NCI-H524 (cell line): ENCODE measurements around the gene PORCN.

Experiments used
- DNase-seq, 2 experiments: peaks; one replicate each; lab custom pipeline; 2025; lab: John Stamatoyannopoulos, UW

Gene PORCN

DNA sequence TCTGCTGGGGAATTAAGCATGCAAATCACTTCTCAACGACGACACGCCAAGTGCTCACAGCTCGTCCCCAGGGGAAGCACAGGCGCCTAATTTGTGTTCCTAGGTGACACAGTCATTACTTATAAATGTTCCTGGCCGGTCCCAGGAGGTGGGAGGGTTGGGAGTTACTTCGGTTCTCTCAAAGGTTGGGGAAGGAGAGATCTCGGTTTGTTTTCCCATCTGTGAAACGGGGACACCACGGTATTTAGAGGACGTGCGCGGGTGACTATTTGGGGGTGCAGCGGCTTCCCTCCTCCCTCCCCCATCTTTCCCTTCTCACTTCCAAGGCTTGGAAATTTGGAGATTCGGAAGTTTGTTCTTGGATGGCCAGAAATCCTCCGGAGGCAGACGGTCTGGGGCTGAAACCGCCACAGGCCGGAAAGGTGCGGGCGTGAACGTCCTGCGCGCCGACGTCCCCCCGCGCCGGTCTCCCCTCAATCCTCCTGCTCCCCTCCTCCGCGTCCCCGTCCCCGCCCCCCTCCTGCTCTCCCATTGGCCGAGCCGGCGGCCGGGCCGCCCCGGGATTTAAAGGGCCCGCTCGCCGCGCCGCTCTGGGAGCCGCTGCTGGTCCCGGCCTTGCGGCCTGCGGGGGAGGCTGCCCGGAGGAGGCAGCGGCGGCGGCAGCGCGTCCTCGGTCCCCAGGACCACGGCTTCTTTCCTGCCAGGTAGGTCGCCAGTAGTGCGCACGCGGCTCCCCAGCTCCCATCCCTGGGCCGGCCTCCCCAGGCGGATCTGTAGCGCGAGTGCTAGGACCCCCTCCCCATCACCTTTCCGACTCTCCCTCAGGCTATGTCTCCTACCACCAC lies at the start of gene PORCN:
TSS of gene PORCN (plus strand) at position 593 of the 845 bp plus-strand sequence. CDS start 829 bp downstream, outside the sequence.
- peak; percentile 59 to 81 for DNase-seq

DNA sequence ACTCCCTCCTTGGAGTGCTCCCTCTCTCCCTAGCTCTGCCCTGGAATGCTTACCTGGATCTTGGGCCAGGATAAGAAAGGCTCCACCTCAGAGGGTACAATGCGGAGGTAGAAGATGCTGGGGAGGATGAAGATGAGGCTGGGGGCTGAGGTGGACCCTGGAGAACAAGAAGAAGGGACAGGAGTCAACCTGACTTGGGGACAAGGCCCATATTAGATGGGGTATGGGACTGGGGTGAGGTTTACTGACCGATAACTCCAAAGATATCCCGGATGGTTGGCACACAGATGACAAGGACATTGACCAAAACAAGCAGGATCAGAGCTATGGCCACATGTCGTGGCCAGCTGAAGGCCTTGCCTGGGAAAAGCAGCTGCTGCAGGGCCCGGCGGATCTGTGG lies 49.3 kb upstream of the PORCN start:
- no peak for DNase-seq

DNA sequence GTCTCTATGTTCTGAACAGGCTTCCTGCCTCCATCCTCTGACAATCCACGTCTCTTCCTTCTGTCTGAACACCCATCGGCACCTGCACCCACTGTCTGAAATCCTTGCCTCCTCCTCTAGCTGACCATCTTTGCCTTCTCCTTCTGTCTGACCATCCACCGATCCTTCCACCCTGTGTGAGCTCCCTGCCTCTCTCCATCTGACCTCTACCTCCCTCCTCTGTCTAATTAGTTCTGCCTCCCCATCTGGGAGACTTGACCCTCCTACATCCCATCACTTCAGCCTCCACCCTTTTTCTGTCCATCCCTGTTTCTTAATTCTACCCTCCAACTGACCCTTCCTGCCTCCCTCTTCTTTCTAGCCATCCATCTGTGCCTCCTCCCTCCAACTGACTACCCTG lies 48.8 kb upstream of the PORCN start:
- DNase-seq, result no peak

DNA sequence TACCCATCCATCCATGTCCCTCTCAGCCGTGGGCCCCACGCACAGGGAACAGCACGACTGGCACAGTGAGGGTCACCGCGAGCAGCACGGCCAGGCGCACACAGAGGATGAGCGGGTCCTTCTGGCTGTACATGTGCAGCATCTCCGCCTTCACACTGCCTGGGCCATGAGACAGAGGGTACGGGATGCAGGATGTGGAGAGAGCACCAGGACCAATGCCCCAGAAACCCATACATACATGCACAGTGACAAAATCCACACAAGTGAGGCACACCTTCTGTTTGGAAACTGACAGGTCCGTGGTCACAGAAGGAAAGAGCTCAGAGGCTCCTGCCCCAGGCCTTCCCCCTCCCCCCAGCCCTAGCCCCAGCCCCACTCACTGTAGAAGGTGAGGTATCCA lies 48.2 kb upstream of the PORCN start:
- DNase-seq, result no peak

GRCh38 chrX:48461830-48462229 lies 47.0 kb upstream of the PORCN start:
- no peak for DNase-seq

- DNase-seq, result no peak
These were observed 43.4 kb upstream of the PORCN start for GRCh38 chrX:48465336-48465933.

- peak in 1 of 2 experiments; percentile 23 for DNase-seq
These were observed 42.1 kb upstream of the PORCN start for GRCh38 chrX:48466696-48467095.

GRCh38 chrX:48467281-48467761 lies 41.5 kb upstream of the PORCN start:
- DNase-seq, result peak; percentile 16 to 58

DNA sequence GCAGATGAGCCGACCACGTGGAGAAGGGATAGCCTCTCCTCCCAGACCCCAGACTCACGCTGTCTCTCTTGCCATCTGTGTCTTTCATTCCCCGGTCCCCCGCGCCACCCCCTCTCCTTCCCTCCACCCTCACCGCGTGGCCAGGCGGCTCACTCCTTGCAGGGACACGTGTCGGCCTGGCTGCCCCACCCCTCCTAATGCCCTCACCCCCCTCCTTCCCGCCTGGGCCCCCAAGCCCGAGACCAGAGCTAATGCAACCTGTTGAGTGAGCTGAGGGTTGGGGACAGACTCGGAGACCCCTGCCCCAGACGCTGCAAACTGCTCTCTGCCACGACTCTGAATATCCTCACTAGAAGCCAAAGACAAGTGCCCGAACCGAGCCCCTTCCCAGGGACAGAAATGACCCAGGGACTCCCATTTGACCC lies 40.5 kb upstream of the PORCN start:
- DNase-seq, result peak; percentile 76 to 83

DNA sequence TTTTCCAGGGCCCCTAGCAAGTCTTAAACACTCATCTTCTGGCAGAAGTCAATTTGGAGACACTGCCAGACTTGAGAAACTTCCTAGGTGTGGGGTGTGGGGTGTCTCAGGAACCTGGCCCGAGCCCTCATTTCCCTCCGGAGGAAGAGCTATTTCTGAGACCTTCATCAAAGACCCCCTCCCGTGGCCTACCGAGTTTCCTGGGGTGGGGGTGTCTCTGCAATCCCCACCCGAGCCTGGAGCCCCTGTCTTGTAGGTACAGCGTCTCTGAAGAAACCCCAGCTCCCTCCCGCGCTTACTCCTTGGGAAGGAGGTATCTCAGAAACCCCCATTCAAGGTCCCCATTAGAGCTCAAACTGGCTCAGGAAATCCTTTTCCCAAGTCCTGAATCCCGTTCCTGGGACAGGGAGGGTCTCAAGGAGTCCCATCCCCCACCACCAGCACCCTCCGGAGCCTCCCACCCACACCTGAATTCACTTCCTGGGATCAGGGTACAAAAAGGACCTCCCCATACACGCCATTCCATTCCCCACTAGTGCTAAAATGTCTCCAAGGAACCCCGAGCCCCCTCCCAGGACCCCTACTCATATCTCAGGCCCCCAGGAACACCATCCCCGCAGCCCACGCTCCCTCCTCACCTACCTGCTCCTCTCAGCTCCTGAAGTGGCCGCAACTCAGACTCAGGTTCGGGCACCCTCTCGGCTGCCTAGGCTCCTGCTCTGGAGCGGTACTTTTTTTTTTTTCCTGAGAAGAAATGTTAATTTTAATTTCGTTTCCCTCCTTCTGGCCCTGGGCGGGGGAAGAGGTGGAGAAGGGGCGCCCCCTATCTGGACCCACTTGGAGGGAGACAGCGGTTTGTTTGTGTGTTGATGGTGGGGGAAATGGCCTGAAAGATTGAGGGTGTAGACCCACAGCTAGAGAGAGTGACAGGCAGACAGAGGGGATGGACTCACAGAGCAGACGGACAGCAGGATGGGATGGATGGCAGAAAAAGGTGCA lies 39.8 kb upstream of the PORCN start:
- peak; percentile 45 to 77 for DNase-seq

DNA sequence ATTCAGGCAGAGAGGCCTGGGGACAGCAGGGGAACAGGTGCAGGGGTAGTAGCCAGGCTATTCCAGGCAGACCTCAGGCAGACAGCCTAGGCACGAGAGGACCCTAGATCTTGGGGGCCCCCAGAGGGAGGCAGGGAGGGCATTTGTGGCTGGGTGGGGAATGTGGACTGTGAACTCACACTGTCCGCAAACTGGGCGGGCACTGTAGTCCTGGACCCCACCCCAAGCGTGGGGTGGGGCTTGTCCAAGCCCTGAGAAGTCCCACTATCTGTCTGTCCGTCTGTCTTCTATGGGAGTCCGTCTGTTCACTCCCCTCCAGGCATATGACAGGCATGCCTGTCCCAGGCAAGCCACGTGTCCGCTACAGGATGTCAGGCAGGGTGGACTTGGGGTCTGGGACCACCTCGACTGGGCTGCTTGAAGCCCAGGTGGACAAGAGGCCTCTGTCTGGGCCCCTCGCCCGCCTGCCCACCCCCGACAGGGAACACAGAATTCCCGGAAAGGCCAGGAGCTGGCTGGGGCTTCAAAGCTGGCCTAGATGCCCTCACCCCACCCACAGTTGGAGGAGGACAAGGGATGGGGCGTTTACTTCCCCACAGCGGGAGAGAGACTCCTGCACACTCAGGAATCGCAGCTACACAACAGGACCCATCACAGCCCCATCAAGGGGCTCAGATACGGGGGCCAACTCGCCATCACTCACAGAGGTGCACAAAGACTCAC lies 38.5 kb upstream of the PORCN start, which contains the start of gene SLC38A5:
TSS of gene SLC38A5 (minus strand) at position 151 of the 723 bp plus-strand sequence. CDS start 2,336 bp downstream, outside the sequence.
- peak in 1 of 2 experiments; percentile 24 for DNase-seq

DNA sequence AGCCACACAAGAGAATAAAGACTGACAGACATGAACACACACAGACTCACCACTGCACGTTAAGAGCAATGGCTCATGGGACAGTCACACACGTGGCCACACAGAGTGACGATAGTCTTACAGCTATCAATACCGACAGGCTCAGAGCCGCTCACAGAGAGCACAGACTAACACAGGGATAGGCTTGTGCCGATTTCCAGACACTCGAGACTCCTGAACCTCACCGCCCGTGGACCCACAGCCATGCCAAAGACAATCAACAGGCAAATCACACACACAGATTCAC lies 38.0 kb upstream of the PORCN start:
- DNase-seq, result no peak

DNA sequence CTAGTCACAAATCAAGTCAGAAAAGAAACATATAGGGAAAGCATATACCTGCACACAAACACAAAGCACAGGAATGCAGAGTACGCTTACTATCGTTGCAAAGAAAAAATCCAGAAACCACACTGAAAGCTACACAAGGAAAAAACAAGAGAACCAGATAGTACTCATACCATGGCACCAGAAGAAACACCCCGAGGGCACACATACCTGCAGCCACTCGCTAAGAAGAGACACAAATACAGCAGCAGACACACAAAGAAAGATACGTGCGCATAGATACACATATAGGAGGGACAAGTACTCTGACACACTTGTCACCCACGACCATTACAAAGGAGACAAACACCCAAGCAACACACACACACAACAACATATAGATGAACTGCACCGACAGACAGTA lies 37.3 kb upstream of the PORCN start:
- DNase-seq, result no peak

GRCh38 chrX:48472225-48472624 lies 36.6 kb upstream of the PORCN start:
- peak; percentile 92 to 93 for DNase-seq

DNA sequence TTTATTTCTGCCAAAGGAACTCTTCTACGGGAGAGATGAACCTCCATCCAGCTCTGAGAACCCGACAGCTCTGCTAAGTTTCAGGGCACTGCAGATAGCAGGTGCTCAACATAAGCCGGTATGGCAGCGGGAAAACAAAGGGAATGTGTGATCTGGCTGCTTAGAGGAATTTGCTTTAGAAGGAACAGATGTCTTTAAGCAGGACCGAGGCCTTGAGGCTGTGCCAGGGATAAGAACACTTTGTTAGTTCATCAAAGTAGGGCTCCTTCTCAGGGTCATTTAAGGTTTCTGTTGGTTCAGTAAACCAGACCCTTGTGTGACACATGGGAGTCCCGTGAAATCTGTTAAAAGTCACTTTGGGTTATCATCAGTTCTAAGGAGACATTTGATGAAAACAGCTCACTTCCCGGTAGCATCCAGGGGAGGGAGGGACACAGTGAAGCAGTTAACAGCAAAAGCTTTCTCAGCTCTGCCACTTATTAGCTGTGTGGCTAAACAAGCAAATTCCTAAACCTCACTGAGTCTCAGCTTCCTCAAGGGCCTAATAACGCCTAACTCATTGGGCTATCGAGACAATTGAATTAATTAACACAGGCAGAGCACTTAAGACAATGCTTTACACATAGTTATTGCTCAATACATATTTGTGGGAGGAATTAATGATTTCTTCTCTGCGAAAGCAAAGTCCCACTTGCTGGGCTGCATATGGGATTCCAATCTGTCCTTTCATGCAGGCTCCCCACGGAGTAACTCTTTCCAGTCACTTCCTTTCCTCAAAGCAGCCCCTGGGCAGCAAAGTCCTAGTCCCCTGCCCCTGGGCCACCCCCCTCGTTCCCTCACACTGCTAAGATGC lies 35.7 kb upstream of the PORCN start:
- DNase-seq, result peak; percentile 82 to 94

DNA sequence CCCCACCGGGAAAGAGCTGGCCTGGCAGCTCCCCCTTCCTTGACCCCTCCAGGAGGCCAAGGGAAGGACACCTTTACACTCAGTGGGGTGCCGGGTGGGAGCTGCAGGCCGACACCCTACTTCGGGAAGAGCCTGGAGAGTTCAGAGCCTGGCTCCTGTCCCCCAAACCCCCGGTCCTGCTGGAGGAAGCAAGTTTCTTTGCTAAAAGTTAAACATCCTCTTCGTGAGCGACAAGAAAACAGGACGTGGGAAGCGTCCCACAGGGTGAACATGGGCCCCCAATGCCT lies 35.1 kb upstream of the PORCN start:
- DNase-seq, result no peak

- DNase-seq, result peak in 1 of 2 experiments; percentile 29
These were observed 34.7 kb upstream of the PORCN start for GRCh38 chrX:48474127-48474526.

GRCh38 chrX:48474581-48474980 lies 34.2 kb upstream of the PORCN start:
- no peak for DNase-seq

- DNase-seq, result peak in 1 of 2 experiments; percentile 39
These were observed 33.5 kb upstream of the PORCN start for GRCh38 chrX:48475296-48475695.

DNA sequence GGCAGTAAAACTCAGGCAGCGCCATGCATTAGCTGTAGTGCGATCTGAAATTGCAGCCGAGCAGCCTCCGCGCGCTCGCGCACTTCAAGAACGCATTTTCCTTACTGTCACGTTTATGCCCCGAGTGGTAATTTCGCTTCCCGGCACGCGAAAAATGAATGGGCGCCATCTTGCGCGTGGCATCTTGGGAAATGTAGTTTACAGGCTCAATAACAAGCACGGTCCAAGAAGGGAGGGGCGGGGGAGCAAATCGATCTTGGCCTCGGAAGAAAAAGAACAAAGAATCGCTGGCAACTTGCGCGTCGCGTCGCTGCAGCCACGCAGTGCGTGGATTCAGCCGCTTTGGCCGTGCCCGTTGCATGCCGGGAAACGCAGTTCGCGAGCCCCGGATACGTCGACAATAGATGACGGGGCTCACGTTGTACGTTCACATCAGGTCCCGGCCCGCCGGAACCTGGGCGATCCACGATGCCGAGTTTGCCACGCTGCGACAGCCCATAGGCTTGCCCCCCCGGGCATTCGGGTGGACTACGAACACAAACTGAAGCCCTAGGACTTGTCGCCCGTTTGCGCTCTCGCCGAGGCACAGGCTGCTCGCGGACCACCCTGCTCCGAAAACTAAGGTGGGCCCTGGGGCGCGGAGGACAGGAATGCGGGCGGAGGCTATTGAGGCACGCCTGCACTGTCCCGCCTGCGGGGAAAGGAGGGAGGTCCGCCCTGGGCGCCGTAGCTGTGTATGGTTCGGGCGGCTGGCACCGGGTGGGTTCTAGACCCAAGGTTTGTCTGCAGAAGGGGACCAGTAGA lies 32.8 kb upstream of the PORCN start, which contains the start of gene FTSJ1:
TSS of gene FTSJ1 (plus strand) at position 426 of the 804 bp plus-strand sequence. CDS start 1,849 bp downstream, outside the sequence.
- peak; percentile 92 to 96 for DNase-seq
